Peyer's patch (tissue), 4 donors: ENCODE results near the gene ZDHHC11.

Experiments
- CTCF ChIP-seq, 6 experiments: fragments of 450-650 bp in 4 of 6; fragments of 200-600 bp in 2 of 6; sonication (generic) in 1 of 6; IDR thresholded peaks; one replicate each; pipeline ENCODE4 v1.5.1; 2017 to 2019; ENCODE audit warnings: antibody characterized with exemption in 6 of 6, mild to moderate bottlenecking in 3 of 6, moderate library complexity in 1 of 6
- POLR2A ChIP-seq, 2 donors: fragments of 450-650 bp; IDR thresholded peaks; one replicate each; pipeline ENCODE4 v1.5.1; 2017; ENCODE audit warnings: antibody characterized with exemption in 2 of 2, mild to moderate bottlenecking in 2 of 2, moderate library complexity in 2 of 2

- TF ChIP-seq CTCF (IDR thresholded peaks at IDR 0.05) (no peak), POLR2A (IDR thresholded peaks at IDR 0.05) (no peak)
Measured at GRCh38 chr5:850511-851006, at the start of gene ZDHHC11.
